WERI-Rb-1 (cell line): ENCODE measurements around the gene AP5Z1.
A peak's percentile ranks its signal among the peaks of the same experiment; 100 is the strongest.
"Not testable (repeated sequence)": the region's sequence is repeated elsewhere in the genome, so short reads cannot be mapped to it uniquely, and the experiment has no call there.

Experiments
- DNase-seq: peaks from one replicate; pipeline ENCODE4 v3.0.0-alpha.2; 2020
- H3K27ac ChIP-seq: fragments of 250-450 bp; sonication (Bioruptor Pico); 2 replicates; pipeline ENCODE4 v1.5.1; 2020; ENCODE audit warnings: mild to moderate bottlenecking, moderate library complexity
- H3K27me3 ChIP-seq: fragments of 250-450 bp; sonication (Bioruptor Pico); 2 replicates; pipeline ENCODE4 v1.5.1; 2021; ENCODE audit warnings: mild to moderate bottlenecking, low read depth, moderate library complexity; ENCODE audit not compliant: insufficient read depth, severe bottlenecking
- H3K36me3 ChIP-seq: fragments of 250-450 bp; sonication (Bioruptor Pico); 2 replicates; pipeline ENCODE4 v1.5.1; 2020; ENCODE audit warnings: mild to moderate bottlenecking, moderate library complexity
- H3K4me3 ChIP-seq: 2 replicates; pipeline ENCODE4 v1.5.1; 2011; ENCODE audit warnings: low read depth, mild to moderate bottlenecking, control low read depth, low read length
- H3K9me3 ChIP-seq: fragments of 250-450 bp; sonication (Bioruptor Pico); 2 replicates; pipeline ENCODE4 v1.5.1; 2021; ENCODE audit warnings: mild to moderate bottlenecking, moderate library complexity; ENCODE audit not compliant: severe bottlenecking
- TF ChIP-seq, protein P1 (sequence below): IDR thresholded peaks from 2 replicates; pipeline ENCODE4 v1.5.1; 2011; ENCODE audit warnings: low read depth, mild to moderate bottlenecking, control low read depth, inconsistent platforms, low read length

Gene AP5Z1

DNA sequence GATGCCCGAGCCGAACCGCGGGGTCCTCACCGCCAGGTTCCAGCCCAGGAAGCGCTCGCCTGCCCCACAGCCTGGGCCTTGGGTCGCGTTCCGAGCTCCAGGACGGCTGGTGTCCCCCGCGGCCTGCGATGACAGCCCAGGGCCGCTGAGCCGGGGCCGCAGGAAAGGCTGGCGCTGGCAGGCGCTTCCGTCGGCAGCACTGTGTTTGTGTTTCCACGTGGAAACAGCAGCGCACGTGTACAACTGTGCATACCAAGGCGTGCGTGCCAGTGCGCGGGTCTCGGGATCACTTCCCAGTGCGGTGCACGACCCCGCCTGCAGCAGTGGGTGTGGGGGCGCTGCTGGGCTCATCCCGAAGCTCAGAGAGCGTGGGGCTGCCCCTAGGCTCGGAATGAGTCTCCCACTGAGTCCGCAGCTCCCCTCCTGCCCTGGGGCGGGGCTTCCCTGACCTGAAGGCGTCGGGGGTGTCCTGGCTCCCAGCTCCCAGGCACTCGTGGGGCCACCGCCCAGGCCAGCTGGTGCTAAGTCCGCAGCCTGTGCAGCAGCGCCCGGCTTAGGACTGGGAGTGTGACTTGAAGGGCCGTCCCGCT, 17.2 kb downstream of the AP5Z1 start:
- no peak for DNase-seq
- Histone ChIP-seq H3K36me3 (peaks cover 56% of the 10 kb centered on the region), H3K4me3 (no peak overlapping the region), H3K27me3 (no peaks in the 10 kb centered on the region), H3K9me3 (no peaks in the 10 kb centered on the region), H3K27ac (no peak overlapping the region)
- TF ChIP-seq, protein P1, sequence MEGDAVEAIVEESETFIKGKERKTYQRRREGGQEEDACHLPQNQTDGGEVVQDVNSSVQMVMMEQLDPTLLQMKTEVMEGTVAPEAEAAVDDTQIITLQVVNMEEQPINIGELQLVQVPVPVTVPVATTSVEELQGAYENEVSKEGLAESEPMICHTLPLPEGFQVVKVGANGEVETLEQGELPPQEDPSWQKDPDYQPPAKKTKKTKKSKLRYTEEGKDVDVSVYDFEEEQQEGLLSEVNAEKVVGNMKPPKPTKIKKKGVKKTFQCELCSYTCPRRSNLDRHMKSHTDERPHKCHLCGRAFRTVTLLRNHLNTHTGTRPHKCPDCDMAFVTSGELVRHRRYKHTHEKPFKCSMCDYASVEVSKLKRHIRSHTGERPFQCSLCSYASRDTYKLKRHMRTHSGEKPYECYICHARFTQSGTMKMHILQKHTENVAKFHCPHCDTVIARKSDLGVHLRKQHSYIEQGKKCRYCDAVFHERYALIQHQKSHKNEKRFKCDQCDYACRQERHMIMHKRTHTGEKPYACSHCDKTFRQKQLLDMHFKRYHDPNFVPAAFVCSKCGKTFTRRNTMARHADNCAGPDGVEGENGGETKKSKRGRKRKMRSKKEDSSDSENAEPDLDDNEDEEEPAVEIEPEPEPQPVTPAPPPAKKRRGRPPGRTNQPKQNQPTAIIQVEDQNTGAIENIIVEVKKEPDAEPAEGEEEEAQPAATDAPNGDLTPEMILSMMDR, result no peak

- H3K36me3 ChIP-seq, result peaks cover 53% of the 10 kb centered on the region
- H3K27ac ChIP-seq, DNase-seq, H3K9me3 ChIP-seq, H3K4me3 ChIP-seq, H3K27me3 ChIP-seq: not testable (repeated sequence)
Observed at GRCh38 chr7:4793385-4793993, 18.1 kb downstream of the AP5Z1 start.

DNA sequence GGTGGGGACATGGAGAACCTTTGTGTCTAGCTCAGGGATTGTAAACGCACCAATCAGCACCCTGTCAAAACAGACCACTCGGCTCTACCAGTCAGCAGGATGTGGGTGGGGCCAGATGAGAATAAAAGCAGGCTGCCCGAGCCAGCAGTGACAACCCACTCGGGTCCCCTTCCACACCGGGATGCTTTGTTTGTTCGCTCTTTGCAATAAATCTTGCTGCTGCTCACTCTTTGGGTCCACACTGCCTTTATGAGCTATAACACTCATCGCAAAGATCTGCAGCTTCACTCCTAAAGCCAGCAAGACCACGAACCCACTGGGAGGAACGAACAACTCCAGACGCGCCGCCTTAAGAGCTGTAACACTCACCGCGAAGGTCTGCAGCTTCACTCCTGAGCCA, 18.7 kb downstream of the AP5Z1 start:
- H3K27me3 ChIP-seq, H3K27ac ChIP-seq, H3K9me3 ChIP-seq, DNase-seq, H3K4me3 ChIP-seq: not testable (repeated sequence)
- H3K36me3 ChIP-seq, result peaks cover 54% of the 10 kb centered on the region

- Histone ChIP-seq H3K4me3 (no peak overlapping the region), H3K36me3 (peaks cover 60% of the 10 kb centered on the region), H3K9me3 (no peaks in the 10 kb centered on the region), H3K27ac (no peak overlapping the region), H3K27me3 (no peaks in the 10 kb centered on the region)
- TF ChIP-seq, protein P1, result no peak
- DNase-seq, result no peak
Observed at GRCh38 chr7:4794591-4795350, 19.3 kb downstream of the AP5Z1 start.

DNA sequence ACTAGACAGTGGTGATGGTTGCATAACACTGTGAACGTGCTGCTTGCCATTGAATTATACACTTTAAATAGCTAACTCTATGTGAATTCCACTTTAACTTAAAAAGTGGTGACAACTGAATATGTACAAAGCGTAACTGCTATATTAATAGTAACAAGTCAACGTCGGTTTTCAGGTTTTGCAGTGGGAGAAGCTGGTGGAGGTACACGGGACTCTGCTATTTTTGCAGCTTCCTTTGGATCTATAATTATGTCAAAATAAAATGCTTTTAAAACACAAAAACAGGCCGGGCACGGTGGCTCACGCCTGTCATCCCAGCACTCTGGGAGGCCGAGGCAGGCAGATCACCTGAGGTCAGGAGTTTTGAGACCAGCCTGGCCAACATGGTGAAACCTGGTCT, 21.0 kb downstream of the AP5Z1 start:
- DNase-seq, result no peak
- TF ChIP-seq, protein P1, result no peak
- H3K36me3 ChIP-seq, result peaks cover 48% of the 10 kb centered on the region
- H3K4me3 ChIP-seq, result no peak overlapping the region
- no peaks in the 10 kb centered on the region for H3K27me3 ChIP-seq
- H3K9me3 ChIP-seq, result no peaks in the 10 kb centered on the region
- H3K27ac ChIP-seq, result no peak overlapping the region

- Histone ChIP-seq H3K9me3 (no peaks in the 10 kb centered on the region), H3K36me3 (peaks cover 35% of the 10 kb centered on the region), H3K27ac (peak overlapping the region; percentile 56), H3K27me3 (no peaks in the 10 kb centered on the region), H3K4me3 (no peak overlapping the region)
- peak; percentile 72 for DNase-seq
- TF ChIP-seq, protein P1, result peak; percentile 97
Observed at GRCh38 chr7:4797858-4798705, 22.7 kb downstream of the AP5Z1 start.
